Neural cell (in vitro differentiated cells): ENCODE results near the gene PLA2G2D. TPM values are rescaled to one million over a fixed set of nuclear protein-coding genes. Genes with fewer than 3 reads are reported as not detected.

Experiments
- H2AFZ ChIP-seq: fragments of 200-600, 300-800 bp; sonication (generic), shearing (Covaris generic); 2 replicates; pipeline ENCODE4 v1.6.0; 2014; ENCODE audit warnings: low read depth, mild to moderate bottlenecking, antibody characterized with exemption, low read length, moderate library complexity
- H3F3A ChIP-seq: fragments of 200-600 bp; shearing (Covaris generic); 2 replicates; pipeline ENCODE4 v1.6.1; 2016; ENCODE audit warnings: mild to moderate bottlenecking, moderate library complexity, mixed read lengths, antibody characterized with exemption, low read length; ENCODE audit not compliant: insufficient read depth, poor library complexity, severe bottlenecking
- H3K27ac ChIP-seq: fragments of 200-600, 300-800 bp; sonication (generic), shearing (Covaris generic); 2 replicates; pipeline ENCODE4 v1.5.1; 2014; ENCODE audit warnings: mild to moderate bottlenecking, low read length, moderate library complexity
- H3K27me3 ChIP-seq: fragments of 300-800, 200-600 bp; sonication (generic), shearing (Covaris generic); 2 replicates; pipeline ENCODE4 v1.6.0; 2014; ENCODE audit warnings: mild to moderate bottlenecking, low read depth, low read length, moderate library complexity; ENCODE audit not compliant: insufficient read depth
- H3K36me3 ChIP-seq: fragments of 300-800, 200-600 bp; sonication (generic), shearing (Covaris generic); 2 replicates; pipeline ENCODE4 v1.5.1; 2014; ENCODE audit warnings: mild to moderate bottlenecking, antibody characterized with exemption, low read length, moderate library complexity; ENCODE audit not compliant: insufficient read depth
- H3K4me2 ChIP-seq: fragments of 300-800, 200-600 bp; sonication (generic), shearing (Covaris generic); 2 replicates; pipeline ENCODE4 v1.6.0; 2014; ENCODE audit warnings: mild to moderate bottlenecking, low read length
- H3K4me3 ChIP-seq: fragments of 300-800, 200-600 bp; sonication (generic), shearing (Covaris generic); 2 replicates; pipeline ENCODE4 v1.5.1; 2014; ENCODE audit warnings: mild to moderate bottlenecking, low read length, moderate library complexity
- H3K79me2 ChIP-seq: fragments of 200-600 bp; shearing (Covaris generic); replicated peaks from 2 replicates; pipeline ENCODE4 v1.6.0; 2014; ENCODE audit warnings: mild to moderate bottlenecking, low read length, moderate library complexity; ENCODE audit not compliant: insufficient read depth
- H3K9ac ChIP-seq: fragments of 300-800, 200-600 bp; sonication (generic), shearing (Covaris generic); 2 replicates; pipeline ENCODE4 v1.6.1; 2016; ENCODE audit warnings: mild to moderate bottlenecking, low read length, mixed read lengths
- H3K9me2 ChIP-seq: fragments of 200-600 bp; shearing (Covaris generic); 2 replicates; pipeline ENCODE4 v1.6.1; 2016; ENCODE audit warnings: mild to moderate bottlenecking, low read length, mixed read lengths; ENCODE audit not compliant: insufficient read depth
- H3K9me3 ChIP-seq: fragments of 200-600, 300-800 bp; sonication (generic), shearing (Covaris generic); 2 replicates; pipeline ENCODE4 v1.6.1; 2016; ENCODE audit warnings: mild to moderate bottlenecking, mixed run types, low read length, moderate library complexity, mixed read lengths
- H4K20me1 ChIP-seq: fragments of 200-600 bp; shearing (Covaris generic); 2 replicates; pipeline ENCODE4 v1.6.1; 2016; ENCODE audit warnings: mild to moderate bottlenecking, mixed run types; ENCODE audit not compliant: insufficient read depth
- EP300 ChIP-seq: fragments of 450-650 bp; conservative IDR thresholded peaks from 2 replicates; pipeline ENCODE4 v1.6.1; 2014; ENCODE audit warnings: antibody characterized with exemption, mild to moderate bottlenecking, moderate library complexity; ENCODE audit not compliant: poor library complexity, severe bottlenecking
- EZH2 ChIP-seq: fragments of 200-600, 300-800 bp; shearing (Covaris generic), sonication (generic); IDR thresholded peaks from 2 replicates; pipeline ENCODE4 v1.6.1; 2014; ENCODE audit warnings: antibody characterized with exemption, low read length, borderline replicate concordance, mild to moderate bottlenecking; ENCODE audit not compliant: insufficient read depth, poor library complexity, severe bottlenecking
- POLR2AphosphoS5 ChIP-seq: IDR thresholded peaks from 2 replicates; pipeline ENCODE4 v1.6.1; 2012
- RAD21 ChIP-seq: fragments of 450-650 bp; conservative IDR thresholded peaks from 2 replicates; pipeline ENCODE4 v1.6.1; 2014; ENCODE audit warnings: antibody characterized with exemption, mild to moderate bottlenecking, moderate library complexity
- SMC3 ChIP-seq: fragments of 450-650 bp; conservative IDR thresholded peaks from 2 replicates; pipeline ENCODE4 v1.6.1; 2014; ENCODE audit warnings: antibody characterized with exemption, mild to moderate bottlenecking, moderate library complexity; ENCODE audit not compliant: poor library complexity
- TAF1 ChIP-seq: IDR thresholded peaks from 2 replicates; pipeline ENCODE4 v1.6.1; 2012; ENCODE audit warnings: low read depth
- polyA plus RNA-seq: library from polyadenylated mRNA; depleted of rRNA; stranded (reverse); fragments of >200 nt; gene quantifications from 2 replicates; pipeline ENCODE4 v1.2.3, GENCODE V29; 2014
- TF ChIP-seq, protein P1 (sequence below): fragments of 450-650 bp; IDR thresholded peaks from 2 replicates; pipeline ENCODE4 v1.5.1; 2014; ENCODE audit warnings: antibody characterized with exemption, mild to moderate bottlenecking, moderate library complexity; ENCODE audit not compliant: poor library complexity, severe bottlenecking
- TF ChIP-seq, protein P2 (sequence below): IDR thresholded peaks from 2 replicates; pipeline ENCODE4 v1.6.1; 2012; ENCODE audit warnings: borderline replicate concordance

Gene PLA2G2D
- polyA plus RNA-seq, 1 donor from 2014 or later = not detected

DNA sequence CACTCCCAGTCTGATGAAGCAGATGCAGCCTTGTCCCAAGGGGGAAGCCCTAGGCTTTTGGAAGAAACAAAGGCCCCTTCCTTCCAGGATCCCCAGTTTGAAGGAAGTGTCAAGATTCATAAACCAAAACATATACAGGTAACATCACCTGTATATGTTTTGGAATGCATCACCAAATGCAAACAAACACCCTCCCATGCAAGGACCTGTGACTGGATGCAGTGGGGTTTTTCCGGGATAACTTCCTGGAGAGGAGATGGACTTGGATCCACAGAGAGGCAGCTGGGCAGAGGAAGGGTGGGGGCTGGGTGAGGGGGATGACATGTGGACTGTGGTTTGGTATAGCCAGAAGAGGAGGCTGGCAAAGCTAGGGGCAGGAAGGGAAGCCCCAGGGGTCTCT is 18.3 kb upstream of the PLA2G2D start:
- Histone ChIP-seq H3K79me2 (no peaks in the 10 kb centered on the region), H3K9ac (no peak overlapping the region)
- no peak for TF ChIP-seq TAF1
- TF ChIP-seq, protein P1, sequence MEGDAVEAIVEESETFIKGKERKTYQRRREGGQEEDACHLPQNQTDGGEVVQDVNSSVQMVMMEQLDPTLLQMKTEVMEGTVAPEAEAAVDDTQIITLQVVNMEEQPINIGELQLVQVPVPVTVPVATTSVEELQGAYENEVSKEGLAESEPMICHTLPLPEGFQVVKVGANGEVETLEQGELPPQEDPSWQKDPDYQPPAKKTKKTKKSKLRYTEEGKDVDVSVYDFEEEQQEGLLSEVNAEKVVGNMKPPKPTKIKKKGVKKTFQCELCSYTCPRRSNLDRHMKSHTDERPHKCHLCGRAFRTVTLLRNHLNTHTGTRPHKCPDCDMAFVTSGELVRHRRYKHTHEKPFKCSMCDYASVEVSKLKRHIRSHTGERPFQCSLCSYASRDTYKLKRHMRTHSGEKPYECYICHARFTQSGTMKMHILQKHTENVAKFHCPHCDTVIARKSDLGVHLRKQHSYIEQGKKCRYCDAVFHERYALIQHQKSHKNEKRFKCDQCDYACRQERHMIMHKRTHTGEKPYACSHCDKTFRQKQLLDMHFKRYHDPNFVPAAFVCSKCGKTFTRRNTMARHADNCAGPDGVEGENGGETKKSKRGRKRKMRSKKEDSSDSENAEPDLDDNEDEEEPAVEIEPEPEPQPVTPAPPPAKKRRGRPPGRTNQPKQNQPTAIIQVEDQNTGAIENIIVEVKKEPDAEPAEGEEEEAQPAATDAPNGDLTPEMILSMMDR = no peak
- no peak for TF ChIP-seq RAD21
- no peak for TF ChIP-seq EP300

DNA sequence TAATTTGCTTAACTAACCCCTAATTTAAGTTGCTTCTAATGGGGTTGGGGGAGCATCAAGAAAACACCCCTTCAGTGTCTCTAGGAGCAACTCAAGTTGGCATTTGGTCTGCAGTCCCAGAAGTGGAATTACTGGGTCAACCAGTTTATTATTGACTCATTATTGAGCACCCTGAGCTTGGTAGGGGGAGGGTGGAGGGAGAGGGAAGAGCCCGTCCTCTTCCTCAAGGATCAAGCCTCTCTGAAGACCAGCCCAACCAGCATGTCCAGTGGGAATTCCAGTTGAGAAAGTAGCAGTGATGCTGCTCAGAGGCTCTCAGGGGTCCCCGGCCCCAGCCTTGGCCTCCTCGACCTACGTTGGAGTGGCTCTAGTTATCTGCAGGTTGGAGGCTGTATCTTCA is 17.7 kb upstream of the PLA2G2D start:
- Histone ChIP-seq H3F3A (no peaks in the 10 kb centered on the region), H3K79me2 (no peaks in the 10 kb centered on the region), H3K4me3 (no peak overlapping the region), H3K9me3 (no peaks in the 10 kb centered on the region), H3K9me2 (no peaks in the 10 kb centered on the region), H4K20me1 (no peaks in the 10 kb centered on the region), H3K27ac (no peak overlapping the region), H3K9ac (no peak overlapping the region), H3K27me3 (no peaks in the 10 kb centered on the region), H3K4me2 (no peak overlapping the region), H3K36me3 (no peaks in the 10 kb centered on the region), H2AFZ (no peak overlapping the region)
- TF ChIP-seq SMC3 = no peak
- TF ChIP-seq, protein P1 = no peak
- TF ChIP-seq, protein P2, sequence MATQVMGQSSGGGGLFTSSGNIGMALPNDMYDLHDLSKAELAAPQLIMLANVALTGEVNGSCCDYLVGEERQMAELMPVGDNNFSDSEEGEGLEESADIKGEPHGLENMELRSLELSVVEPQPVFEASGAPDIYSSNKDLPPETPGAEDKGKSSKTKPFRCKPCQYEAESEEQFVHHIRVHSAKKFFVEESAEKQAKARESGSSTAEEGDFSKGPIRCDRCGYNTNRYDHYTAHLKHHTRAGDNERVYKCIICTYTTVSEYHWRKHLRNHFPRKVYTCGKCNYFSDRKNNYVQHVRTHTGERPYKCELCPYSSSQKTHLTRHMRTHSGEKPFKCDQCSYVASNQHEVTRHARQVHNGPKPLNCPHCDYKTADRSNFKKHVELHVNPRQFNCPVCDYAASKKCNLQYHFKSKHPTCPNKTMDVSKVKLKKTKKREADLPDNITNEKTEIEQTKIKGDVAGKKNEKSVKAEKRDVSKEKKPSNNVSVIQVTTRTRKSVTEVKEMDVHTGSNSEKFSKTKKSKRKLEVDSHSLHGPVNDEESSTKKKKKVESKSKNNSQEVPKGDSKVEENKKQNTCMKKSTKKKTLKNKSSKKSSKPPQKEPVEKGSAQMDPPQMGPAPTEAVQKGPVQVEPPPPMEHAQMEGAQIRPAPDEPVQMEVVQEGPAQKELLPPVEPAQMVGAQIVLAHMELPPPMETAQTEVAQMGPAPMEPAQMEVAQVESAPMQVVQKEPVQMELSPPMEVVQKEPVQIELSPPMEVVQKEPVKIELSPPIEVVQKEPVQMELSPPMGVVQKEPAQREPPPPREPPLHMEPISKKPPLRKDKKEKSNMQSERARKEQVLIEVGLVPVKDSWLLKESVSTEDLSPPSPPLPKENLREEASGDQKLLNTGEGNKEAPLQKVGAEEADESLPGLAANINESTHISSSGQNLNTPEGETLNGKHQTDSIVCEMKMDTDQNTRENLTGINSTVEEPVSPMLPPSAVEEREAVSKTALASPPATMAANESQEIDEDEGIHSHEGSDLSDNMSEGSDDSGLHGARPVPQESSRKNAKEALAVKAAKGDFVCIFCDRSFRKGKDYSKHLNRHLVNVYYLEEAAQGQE = no peak

More for the DNA sequence above, 18.3 kb upstream of the PLA2G2D start:
- Histone ChIP-seq H3K27ac (no peak overlapping the region), H3K4me3 (no peak overlapping the region), H2AFZ (no peak overlapping the region), H3K4me2 (no peak overlapping the region), H3K27me3 (no peaks in the 10 kb centered on the region), H3F3A (no peaks in the 10 kb centered on the region), H3K9me2 (no peaks in the 10 kb centered on the region), H3K9me3 (no peaks in the 10 kb centered on the region), H3K36me3 (no peaks in the 10 kb centered on the region), H4K20me1 (no peaks in the 10 kb centered on the region)

DNA sequence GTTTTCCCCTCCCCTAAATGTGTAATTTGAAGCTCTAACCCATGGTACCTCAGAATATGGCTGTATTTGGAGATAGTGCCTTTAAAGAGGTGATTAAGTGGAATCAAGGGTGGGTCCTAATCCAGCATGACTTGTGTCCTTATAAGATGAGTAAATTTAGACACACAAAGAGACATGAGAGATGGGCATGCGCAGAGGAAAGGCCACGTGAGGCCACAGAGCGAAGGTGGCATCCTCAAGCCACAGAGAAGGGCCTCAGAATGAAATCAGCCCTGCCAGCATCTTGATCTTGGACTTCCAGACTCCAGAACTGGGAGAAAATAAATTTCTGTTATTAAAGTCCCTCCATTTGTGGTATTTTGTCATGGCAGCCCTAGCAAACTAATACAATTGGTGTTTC is 16.9 kb upstream of the PLA2G2D start:
- no peaks in the 10 kb centered on the region for H3F3A ChIP-seq
- no peak overlapping the region for H3K9ac ChIP-seq
- no peaks in the 10 kb centered on the region for H4K20me1 ChIP-seq
- no peaks in the 10 kb centered on the region for H3K27me3 ChIP-seq
- no peaks in the 10 kb centered on the region for H3K9me2 ChIP-seq
- H3K4me3 ChIP-seq = no peak overlapping the region
- H3K27ac ChIP-seq = no peak overlapping the region
- H3K79me2 ChIP-seq = no peaks in the 10 kb centered on the region
- H3K4me2 ChIP-seq = no peak overlapping the region
- H3K9me3 ChIP-seq = no peaks in the 10 kb centered on the region
- H3K36me3 ChIP-seq = no peaks in the 10 kb centered on the region
- H2AFZ ChIP-seq = no peak overlapping the region
- TF ChIP-seq, protein P2 = no peak
- TF ChIP-seq EZH2 = no peak
- no peak for TF ChIP-seq RAD21
- no peak for TF ChIP-seq POLR2AphosphoS5
- TF ChIP-seq, protein P1 = no peak
- no peak for TF ChIP-seq TAF1
- TF ChIP-seq SMC3 = no peak
- no peak for TF ChIP-seq EP300
